SH-SY5Y (cell line): ENCODE results near the gene SLC6A3.

Experiments used
- GATA2 ChIP-seq: IDR thresholded peaks from 2 replicates; pipeline ENCODE4 v1.6.1; 2011; ENCODE audit warnings: mild to moderate bottlenecking, low read depth, low read length
- GATA3 ChIP-seq: IDR thresholded peaks from 2 replicates; pipeline ENCODE4 v1.6.1; 2011; ENCODE audit warnings: low read depth, mild to moderate bottlenecking, low read length, moderate library complexity

SLC6A3 gene

GRCh38 chr5:1381370-1382247 is 63.6 kb downstream of the SLC6A3 start:
- TF ChIP-seq GATA3: no peak
- no peak for TF ChIP-seq GATA2

- TF ChIP-seq GATA2 (no peak), GATA3 (no peak)
Observed at GRCh38 chr5:1380910-1381309, 64.3 kb downstream of the SLC6A3 start.

DNA sequence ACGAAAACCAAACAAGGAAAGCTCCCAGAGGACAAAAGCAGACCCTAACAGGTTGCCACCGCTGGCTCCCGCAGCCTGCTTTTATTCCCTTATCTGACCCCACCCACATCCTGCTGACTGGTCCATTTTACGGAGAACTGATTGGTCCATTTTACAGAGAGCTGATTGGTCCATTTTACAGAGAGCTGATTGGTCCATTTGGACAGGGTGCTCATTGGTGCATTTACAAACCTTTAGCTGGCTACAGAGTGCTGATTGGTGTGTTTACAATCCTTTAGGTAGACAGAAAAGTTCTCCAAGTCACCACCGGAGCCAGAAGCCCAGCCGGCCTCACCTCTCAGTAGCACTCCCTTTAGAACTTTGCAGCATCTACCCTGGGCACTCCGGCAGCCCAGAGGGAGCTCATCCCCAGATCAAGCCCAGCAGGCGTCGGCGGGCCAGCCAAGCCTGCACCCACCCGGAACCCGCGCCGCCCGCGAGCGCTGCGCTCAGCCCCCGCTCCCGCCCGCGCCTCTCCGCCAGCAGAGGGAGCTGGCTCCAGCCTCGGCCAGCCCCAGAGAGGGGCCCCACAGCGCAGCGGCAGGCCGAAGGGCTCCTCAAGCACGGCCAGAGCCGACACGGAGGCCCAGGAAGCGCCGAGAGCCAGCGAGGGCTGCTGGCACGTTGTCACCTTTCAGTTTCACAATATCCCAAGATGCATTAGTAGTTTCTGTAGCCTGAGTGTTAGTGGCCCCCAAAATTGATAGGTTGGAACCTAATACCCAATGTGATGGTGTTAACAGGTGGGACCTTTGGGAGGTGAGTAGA is 65.0 kb downstream of the SLC6A3 start:
- TF ChIP-seq GATA2: no peak
- no peak for TF ChIP-seq GATA3

DNA sequence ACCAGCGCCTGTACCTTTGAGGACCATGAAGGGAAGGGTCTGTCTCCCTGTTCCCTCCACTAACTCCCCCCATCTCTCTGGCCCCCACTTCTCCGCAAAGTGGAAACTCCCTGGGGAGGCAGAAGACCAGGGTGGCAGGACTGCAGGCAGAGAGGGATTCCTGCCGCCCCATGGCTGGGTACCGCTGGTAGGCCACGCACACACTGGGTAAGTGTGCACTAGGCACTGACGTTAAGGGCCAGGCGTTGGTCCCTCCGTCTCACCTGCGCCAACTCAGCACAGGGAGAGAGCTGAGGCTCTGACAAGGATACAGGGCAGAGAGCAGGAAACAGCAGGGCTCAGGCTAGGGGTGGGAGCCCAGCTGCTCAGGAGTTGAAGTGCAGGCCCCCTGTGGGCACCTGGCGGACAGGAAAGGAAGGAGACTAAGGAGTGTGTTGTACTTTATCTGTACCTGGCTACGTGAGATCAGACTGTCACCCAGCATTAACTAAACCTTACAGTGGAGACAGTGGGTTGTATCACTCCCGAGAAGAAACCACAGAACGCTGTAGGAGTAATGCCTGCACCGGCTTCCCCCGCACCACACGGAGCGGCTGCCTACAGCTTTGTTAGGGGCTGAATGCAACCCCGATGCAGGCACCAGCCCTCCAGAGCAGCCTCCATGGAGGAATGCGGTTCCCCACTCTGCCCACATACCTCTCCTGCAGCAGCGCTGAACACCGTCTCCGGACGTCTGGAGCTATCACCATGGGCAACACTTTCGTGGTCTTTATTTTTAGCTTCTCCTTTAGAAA is 66.2 kb downstream of the SLC6A3 start:
- TF ChIP-seq GATA2 (no peak), GATA3 (no peak)

DNA sequence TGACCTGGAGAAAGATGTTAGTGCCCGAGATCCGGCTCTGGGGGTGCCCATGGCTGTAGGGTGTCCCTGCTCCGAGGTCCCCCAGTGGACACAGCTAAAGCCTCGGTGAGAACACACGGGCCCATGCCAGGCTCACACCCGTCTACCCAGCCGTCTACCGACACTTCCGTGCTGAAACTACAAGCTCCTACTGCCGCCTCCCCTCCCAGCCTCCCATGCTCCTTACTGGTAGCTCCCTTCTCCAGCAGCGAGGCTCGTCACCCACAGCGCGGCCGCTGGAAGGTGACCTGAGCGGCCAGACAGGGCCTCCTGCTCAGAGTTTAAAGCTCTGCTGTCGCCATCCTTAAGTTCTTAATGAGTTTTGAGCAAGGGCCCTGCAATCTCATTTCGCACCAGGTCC is 67.1 kb downstream of the SLC6A3 start:
- TF ChIP-seq GATA3 (no peak), GATA2 (no peak)

DNA sequence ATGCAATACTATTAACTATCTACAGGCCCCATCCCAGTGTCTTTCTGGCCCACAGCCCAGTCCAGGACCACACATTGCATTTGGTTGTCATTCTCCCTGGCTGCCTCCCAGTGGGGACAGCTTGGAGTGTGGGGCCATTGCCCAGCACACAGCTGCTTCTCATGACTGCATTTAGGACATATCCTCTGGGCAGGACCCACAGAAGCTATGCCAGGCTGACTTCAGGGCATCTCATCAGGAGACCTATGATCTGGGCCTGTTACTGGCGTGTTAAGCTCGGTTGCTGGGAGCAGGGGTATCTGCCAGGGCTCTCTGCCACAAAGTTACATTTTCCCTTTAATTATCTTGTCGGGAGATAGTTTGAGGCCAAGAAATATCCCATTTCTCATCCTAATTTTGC is 68.3 kb downstream of the SLC6A3 start:
- TF ChIP-seq GATA3 (no peak), GATA2 (no peak)

DNA sequence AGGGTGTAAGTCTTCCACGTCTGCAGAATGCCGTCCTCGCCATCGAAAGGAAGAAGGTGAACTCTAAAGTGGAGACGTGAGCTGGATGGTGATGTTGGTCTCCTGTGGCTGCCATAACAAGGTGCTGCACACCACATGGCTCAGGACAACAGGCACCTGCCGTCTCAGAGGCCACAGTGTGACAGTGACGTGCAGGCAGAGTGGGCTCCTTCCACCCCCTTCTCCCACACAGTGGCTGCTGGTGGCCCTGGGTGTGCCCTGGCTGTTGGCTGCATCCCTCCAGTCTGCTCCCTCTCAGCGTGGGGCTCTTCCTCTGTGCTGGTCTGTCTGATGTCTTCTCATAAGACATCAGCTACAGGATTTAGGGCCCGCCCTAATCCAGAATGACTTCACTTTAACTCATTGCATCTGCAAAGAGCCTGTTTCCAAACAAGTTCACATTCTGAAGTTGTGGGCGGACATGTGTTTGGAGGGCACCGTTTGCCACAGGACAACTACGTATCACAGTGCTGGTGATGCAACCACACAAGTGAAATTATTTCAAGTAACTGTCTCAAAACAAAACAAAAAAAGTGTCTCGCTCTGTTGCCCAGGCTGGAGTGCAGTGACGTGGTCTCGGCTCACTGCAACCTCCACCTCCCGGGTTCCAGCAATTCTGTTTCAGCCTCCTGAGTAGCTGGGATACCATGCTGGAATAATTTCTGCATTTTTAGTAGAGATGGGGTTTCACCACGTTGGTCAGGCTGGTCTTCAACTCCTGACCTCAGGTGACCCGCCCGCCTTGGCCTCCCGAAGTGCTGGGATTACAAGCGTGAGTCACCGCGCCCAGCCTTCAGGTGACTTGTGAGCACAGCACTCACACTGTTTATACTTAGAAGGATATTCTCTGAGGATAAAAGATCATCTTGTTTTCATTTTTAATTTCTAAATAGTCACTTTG is 69.1 kb downstream of the SLC6A3 start:
- TF ChIP-seq GATA2: no peak
- TF ChIP-seq GATA3: no peak

DNA sequence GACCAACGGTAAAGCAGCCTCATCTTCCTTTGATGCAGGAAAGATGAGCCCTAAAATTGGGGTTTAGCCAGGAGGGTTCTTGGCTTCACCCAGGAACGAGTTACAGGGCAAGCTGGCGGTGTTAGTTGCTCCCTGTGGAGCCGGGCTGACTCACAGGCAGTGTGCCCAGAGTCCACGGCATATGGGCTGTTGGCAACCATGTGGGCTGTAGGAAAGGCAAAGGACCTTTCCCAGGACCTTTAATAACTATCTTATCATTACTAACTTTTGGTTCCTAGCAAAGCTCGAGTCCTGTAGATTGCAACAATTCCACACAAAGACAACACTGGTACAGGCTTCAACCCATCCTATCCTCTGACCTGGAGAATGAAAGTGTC is 70.6 kb downstream of the SLC6A3 start:
- TF ChIP-seq GATA3 (no peak), GATA2 (no peak)

- no peak for TF ChIP-seq GATA2
- TF ChIP-seq GATA3: no peak
Observed at GRCh38 chr5:1374030-1374678, 71.1 kb downstream of the SLC6A3 start.

- no peak for TF ChIP-seq GATA2
- TF ChIP-seq GATA3: no peak
Observed at GRCh38 chr5:1371218-1371971, 73.8 kb downstream of the SLC6A3 start.

- TF ChIP-seq GATA2: no peak
Observed at GRCh38 chr5:1370006-1370405, 75.2 kb downstream of the SLC6A3 start.

DNA sequence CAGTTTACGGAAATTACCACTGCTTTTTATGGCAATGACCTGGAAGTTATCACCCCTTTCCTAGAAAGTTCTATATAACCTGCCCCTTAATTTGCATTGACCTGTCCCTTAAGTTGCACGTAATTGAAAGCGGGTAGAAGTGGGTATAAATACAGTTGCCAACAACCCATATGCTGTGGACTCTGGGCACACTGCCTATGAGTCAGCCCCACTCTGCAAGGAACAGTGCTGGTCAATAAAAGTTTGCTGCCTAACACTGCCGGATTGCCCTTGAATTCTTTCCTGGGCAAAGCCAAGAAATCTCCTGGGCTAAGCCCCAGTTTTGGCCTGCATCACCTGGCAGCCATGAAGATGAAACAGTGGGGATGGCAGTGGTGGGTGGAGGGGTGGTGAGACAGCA is 76.5 kb downstream of the SLC6A3 start:
- TF ChIP-seq GATA2 (no peak), GATA3 (no peak)

DNA sequence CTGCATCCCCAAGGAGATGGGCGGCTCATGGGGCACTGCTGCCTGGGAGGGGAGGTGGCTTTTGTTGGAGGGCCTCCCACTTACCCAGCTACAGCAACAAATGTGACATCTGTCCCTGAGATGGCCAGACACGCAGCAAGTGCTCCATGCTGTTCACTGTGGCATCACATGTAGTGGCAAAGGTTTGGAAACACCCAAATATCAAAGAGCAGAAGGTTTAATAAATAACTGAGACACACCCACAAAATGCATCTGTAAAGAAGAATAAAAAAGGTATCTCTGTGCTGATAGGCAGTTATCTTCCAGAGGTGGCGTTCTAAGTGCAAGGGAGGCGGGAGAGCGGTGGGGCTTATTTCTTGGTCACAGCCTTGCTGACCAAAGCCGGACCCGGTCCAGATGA is 77.0 kb downstream of the SLC6A3 start:
- TF ChIP-seq GATA3: no peak
- TF ChIP-seq GATA2: no peak
